ENCODE results near the gene SHROOM4.

SHROOM4 gene

DNA sequence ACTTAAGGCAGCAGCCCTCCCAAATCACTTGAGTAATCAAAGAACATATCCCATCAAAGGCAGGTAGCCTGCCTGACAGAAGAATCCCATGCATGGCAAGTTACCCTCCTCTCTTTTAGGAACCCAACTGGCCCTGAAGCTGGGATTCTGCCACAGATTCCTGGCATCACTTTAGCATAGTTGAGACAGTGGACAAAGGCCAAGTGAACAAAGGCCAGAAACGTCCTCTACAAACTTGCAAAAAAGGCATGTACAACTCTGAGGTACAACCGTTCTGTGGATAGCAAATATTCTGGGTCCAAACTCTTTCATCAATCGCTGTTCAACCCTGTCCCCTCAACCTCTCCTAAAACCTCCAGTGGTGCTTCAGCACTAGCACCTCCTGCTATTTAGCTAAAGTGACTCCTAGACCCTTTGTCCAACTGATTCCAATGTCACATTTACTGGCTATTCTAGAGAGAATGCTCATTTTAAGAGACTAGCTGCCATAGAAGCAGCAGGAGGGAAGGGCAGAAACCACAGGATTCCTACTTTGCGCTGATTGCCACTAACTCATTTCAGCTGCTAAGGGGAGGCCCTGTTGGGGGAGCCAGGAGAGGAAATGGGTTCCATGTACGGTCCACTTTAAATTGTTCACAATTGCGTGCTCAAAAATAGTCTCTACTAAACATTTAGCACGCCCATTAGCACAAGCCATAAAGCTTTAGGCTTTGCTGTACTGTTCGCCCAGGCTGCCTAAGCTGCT, 105.9 kb downstream of the SHROOM4 start:
- H3K9me3 ChIP-seq (ENCODE audit: control insufficient read depth, insufficient read depth, low read length): no peaks in the 10 kb centered on the region
- no peaks in the 10 kb centered on the region for H3K36me3 ChIP-seq (ENCODE audit: insufficient read depth, low read length)
- H3K9ac ChIP-seq (ENCODE audit: low read depth, low read length): no peak overlapping the region
- H3K4me1 ChIP-seq (ENCODE audit: insufficient read depth, low read length): peaks cover 47% of the 10 kb centered on the region

DNA sequence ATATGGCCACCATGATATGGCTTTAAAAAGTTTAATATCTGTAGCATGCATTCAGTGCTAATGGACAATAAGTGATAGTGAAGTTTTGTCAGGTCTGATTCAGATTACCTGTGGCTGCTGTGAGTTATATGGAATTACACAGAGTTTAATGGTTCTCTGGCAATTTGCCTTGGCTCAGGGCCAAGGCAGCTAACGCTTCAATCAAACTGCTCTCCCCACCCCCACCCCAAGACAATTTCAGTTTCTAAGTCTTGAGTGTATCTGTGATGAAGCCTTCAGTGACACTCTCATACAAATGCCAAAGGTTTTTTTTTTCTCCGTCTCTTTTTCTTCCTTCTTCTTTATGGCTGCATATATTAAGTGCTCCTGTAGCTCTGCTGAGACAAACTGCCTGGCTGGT, 106.6 kb downstream of the SHROOM4 start:
- Histone ChIP-seq H3K4me1 (ENCODE audit: insufficient read depth, low read length) (peaks cover 40% of the 10 kb centered on the region), H3K9ac (ENCODE audit: low read depth, low read length) (no peak overlapping the region), H3K9me3 (ENCODE audit: control insufficient read depth, insufficient read depth, low read length) (no peaks in the 10 kb centered on the region), H3K36me3 (ENCODE audit: insufficient read depth, low read length) (no peaks in the 10 kb centered on the region)

DNA sequence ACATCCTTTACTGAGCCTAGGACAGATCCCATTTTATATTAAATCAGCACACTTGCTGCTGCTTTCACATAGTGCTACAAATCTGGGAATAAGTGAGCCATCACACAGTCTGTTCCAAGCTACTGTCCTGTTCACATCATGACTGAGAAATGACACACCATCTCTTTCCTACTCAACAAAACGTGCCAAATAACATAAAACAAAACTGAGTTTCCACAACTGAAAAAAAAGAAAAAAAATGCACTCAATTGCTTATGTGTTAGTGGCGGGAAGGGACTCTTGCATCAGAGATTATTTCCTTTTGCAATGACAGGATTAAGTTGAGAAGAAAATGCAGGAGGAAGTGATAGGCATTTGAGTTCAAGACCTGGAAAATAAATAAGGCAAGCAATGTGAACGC, 109.0 kb downstream of the SHROOM4 start:
- no peaks in the 10 kb centered on the region for H3K9me3 ChIP-seq (ENCODE audit: control insufficient read depth, insufficient read depth, low read length)
- H3K36me3 ChIP-seq (ENCODE audit: insufficient read depth, low read length): no peaks in the 10 kb centered on the region
- H3K4me1 ChIP-seq (ENCODE audit: insufficient read depth, low read length): peaks cover 53% of the 10 kb centered on the region
- H3K9ac ChIP-seq (ENCODE audit: low read depth, low read length): no peak overlapping the region

DNA sequence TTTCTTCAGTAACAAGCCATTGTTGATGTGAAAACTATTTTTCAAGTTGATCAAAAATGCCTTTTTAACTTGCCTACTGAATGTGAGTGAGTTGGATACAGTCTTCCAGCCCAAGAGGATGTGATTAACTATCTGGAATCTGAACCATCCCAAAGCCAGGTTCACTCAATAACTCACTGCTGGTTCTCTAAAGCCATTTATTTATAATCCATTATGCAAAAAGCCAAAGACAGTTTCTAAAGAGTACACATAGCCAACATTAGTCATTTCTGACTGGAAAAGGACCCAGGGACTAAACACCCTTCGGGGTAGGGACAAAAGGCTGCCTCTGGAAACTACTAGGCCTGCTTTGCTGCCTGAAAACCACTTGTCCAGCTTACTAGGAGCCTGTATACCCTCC, 109.6 kb downstream of the SHROOM4 start:
- H3K4me1 ChIP-seq (ENCODE audit: insufficient read depth, low read length): peaks cover 58% of the 10 kb centered on the region
- H3K36me3 ChIP-seq (ENCODE audit: insufficient read depth, low read length): no peaks in the 10 kb centered on the region

DNA sequence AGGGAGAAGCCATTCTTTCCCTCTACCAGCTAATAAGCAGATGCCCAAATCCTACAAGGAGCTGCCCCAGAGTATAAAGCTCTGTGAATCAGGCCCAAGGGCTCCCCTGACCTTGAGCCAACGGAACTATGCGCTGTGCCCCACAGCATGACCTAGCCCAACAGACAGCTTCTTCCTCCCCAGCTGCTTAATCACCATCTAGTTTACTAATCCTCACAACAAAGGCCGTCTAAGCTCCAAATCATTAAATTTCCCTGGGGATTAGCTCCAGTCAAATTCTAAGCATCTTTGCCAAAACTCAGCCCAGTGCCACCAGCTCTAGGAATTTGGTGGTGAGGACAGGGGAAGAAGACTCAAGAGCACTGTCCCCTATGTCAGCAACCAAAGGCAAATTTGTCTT, 113.1 kb downstream of the SHROOM4 start:
- Histone ChIP-seq H3K36me3 (ENCODE audit: insufficient read depth, low read length) (no peaks in the 10 kb centered on the region), H3K9ac (ENCODE audit: low read depth, low read length) (no peak overlapping the region), H3K9me3 (ENCODE audit: control insufficient read depth, insufficient read depth, low read length) (no peaks in the 10 kb centered on the region), H3K4me1 (ENCODE audit: insufficient read depth, low read length) (peaks cover 62% of the 10 kb centered on the region)

More for the DNA sequence above, 109.6 kb downstream of the SHROOM4 start:
- H3K9ac ChIP-seq (ENCODE audit: low read depth, low read length): no peak overlapping the region
- H3K9me3 ChIP-seq (ENCODE audit: control insufficient read depth, insufficient read depth, low read length): no peaks in the 10 kb centered on the region

DNA sequence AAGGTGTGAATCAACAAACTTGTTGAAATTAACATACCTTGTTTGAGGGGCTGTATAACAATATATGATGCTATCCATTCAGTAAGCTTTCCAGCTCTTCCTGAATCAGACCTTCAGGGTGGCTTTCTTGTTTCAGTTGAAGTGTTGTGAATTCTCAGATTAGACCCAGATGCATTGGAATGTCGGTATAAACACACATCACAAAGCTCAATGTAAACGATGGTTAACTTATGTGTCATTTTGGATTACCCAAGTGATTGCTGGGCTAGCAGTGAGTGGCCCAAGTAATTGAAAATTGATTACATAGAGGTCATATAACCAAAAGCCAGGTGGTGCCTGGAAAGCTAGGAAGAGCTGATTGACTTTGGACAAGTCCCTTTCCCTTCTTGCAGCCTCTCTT, 115.0 kb downstream of the SHROOM4 start:
- peaks cover 48% of the 10 kb centered on the region for H3K4me1 ChIP-seq (ENCODE audit: insufficient read depth, low read length)
- no peaks in the 10 kb centered on the region for H3K36me3 ChIP-seq (ENCODE audit: insufficient read depth, low read length)
- H3K9me3 ChIP-seq (ENCODE audit: control insufficient read depth, insufficient read depth, low read length): no peaks in the 10 kb centered on the region
- no peak overlapping the region for H3K9ac ChIP-seq (ENCODE audit: low read depth, low read length)

DNA sequence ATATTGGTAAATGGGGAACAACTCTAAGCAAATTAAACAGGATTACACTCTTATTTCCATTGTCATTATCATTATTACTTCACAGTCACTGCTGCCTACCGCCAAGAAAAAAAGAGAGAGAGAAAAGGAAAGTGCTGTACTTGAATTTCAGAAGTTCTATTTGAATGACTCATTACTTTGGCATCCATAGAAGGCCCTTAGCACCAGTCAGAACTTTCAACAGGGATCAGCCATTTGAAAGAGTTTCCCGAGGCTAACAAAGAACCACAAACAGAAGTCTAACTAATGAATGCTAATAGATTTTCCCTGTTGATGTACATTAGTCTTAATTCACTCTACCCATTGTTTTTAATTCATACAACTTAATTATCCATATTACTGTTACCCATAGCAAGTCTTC, 116.3 kb downstream of the SHROOM4 start:
- H3K4me1 ChIP-seq (ENCODE audit: insufficient read depth, low read length): peaks cover 48% of the 10 kb centered on the region
- no peaks in the 10 kb centered on the region for H3K36me3 ChIP-seq (ENCODE audit: insufficient read depth, low read length)
- no peak overlapping the region for H3K9ac ChIP-seq (ENCODE audit: low read depth, low read length)
- H3K9me3 ChIP-seq (ENCODE audit: control insufficient read depth, insufficient read depth, low read length): no peaks in the 10 kb centered on the region

DNA sequence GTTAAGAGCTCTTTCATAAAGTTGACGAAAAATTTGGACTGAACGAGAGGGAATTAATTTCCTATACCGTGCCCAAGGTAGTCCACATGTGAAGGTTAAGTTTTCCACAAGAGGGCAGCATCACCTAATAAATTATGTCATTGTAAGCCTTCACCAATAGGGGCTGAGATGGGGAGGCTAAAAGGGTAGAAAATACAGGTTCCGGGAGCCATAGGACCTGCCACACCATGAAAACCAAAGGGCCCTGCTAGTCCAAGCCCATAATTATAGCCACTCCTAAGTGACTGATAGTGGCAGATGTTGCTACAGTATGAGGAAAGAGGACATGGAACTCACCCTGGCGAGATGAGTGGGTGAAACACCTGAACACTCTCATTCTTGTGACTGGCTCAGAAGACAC, 122.2 kb downstream of the SHROOM4 start:
- no peak overlapping the region for H3K9ac ChIP-seq (ENCODE audit: low read depth, low read length)
- no peaks in the 10 kb centered on the region for H3K9me3 ChIP-seq (ENCODE audit: control insufficient read depth, insufficient read depth, low read length)
- H3K4me1 ChIP-seq (ENCODE audit: insufficient read depth, low read length): peaks cover 5% of the 10 kb centered on the region; the same call in 1 of the 2 replicates
- H3K36me3 ChIP-seq (ENCODE audit: insufficient read depth, low read length): no peaks in the 10 kb centered on the region

DNA sequence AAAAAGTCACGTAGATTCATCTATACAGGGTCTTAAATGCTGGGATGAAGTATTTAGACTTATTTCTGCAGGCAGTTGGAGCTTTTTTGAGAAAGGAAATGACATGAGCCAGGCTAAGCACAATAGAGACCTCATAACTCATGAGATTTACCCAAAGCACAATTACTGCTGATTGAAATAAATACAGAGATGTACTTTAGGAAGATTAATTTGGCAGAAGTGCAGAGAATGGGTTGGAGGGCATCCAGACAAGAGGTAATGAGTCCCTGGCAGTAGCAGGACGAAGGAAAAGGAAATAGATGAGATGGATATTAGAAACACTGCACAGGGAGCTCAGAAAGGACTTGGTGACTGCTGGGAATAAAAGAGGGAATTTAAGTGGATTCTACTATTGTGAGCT, 129.1 kb downstream of the SHROOM4 start:
- no peaks in the 10 kb centered on the region for H3K36me3 ChIP-seq (ENCODE audit: insufficient read depth, low read length)
- no peak overlapping the region for H3K9ac ChIP-seq (ENCODE audit: low read depth, low read length)
- no peaks in the 10 kb centered on the region for H3K9me3 ChIP-seq (ENCODE audit: control insufficient read depth, insufficient read depth, low read length)

DNA sequence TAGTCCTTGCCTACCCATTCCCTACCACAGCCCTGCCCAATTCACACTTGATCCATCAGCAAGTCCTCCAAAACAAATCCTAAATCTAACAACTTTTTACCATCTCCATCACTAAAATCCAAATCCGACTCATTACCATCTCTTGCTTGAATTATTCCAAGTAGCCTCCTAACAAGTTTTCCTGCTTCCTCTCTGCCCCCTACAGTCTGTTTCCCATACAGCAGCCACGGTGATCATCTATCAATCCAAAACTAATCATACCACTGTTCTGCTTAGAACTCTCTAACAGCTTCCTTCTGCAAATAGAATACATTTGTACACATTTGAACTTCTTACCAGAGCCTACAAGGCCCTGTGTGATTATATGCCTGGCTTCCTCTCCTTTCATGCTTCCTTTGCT, 133.0 kb downstream of the SHROOM4 start:
- Histone ChIP-seq H3K4me1 (ENCODE audit: insufficient read depth, low read length) (no peaks in the 10 kb centered on the region), H3K9me3 (ENCODE audit: control insufficient read depth, insufficient read depth, low read length) (no peaks in the 10 kb centered on the region), H3K9ac (ENCODE audit: low read depth, low read length) (no peak overlapping the region)

More for the DNA sequence above, 129.1 kb downstream of the SHROOM4 start:
- H3K4me1 ChIP-seq (ENCODE audit: insufficient read depth, low read length): no peaks in the 10 kb centered on the region

DNA sequence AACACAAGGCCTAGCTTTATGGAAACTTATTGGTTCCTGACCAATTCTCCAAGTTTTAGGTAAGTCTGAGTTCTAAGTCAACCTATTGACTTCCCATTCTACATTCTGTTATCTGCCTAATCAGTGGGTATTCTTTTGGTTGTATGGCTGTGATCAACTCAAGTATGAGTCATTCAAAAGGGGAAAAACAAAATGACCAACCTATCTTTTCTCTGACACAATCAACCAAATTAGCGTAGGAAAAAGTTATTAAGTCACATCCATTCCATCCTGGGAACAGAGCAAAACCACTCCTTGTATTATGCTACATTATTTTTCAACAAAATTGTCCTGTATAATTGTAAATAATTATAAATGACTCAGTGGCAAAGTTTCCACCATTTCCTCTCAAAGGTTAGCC, 136.2 kb downstream of the SHROOM4 start:
- Histone ChIP-seq H3K4me1 (ENCODE audit: insufficient read depth, low read length) (no peaks in the 10 kb centered on the region), H3K36me3 (ENCODE audit: insufficient read depth, low read length) (no peaks in the 10 kb centered on the region)

More for the DNA sequence above, 133.0 kb downstream of the SHROOM4 start:
- H3K36me3 ChIP-seq (ENCODE audit: insufficient read depth, low read length): no peaks in the 10 kb centered on the region

DNA sequence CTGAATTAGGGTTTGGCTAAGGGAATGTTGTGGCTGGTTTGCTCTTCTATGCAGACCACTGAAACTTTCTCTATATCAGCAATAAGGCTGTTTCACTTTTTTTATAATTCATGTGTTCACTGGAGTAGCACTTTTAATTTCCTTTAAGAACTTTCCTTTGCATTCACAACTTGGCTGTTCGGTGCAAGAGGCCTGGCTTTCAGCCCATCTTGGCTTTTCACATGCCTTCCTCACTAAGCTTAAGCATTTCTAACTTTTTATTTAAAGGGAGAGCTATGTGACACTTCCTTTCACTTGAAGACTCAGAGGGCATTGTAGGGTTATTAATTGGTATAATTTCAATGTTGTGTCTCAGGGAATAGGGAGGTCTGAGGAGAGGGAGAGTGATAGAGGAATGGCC, 142.3 kb downstream of the SHROOM4 start:
- Histone ChIP-seq H3K9me3 (ENCODE audit: control insufficient read depth, insufficient read depth, low read length) (no peaks in the 10 kb centered on the region), H3K36me3 (ENCODE audit: insufficient read depth, low read length) (no peaks in the 10 kb centered on the region), H3K9ac (ENCODE audit: low read depth, low read length) (no peak overlapping the region), H3K4me1 (ENCODE audit: insufficient read depth, low read length) (no peaks in the 10 kb centered on the region)

More for the DNA sequence above, 136.2 kb downstream of the SHROOM4 start:
- Histone ChIP-seq H3K9me3 (ENCODE audit: control insufficient read depth, insufficient read depth, low read length) (no peaks in the 10 kb centered on the region), H3K9ac (ENCODE audit: low read depth, low read length) (no peak overlapping the region)

DNA sequence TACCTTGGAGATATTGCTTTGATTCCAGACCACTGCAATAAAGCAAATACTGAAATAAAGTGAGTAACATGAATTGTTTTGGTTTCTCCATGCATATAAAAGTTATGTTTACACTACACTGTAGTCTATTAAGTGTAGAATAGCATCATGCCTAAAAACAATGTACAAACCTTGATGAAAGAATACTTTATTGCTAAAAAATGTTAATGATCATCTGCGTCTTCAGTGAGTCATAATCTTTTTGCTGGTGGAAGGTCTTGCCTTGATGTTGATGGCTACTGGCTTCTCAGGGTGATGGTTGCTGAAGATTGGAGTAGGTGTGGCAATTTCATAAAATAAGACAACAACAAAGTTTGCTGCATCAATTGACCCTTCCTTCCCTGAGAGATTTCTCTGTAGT, 145.1 kb downstream of the SHROOM4 start:
- Histone ChIP-seq H3K9ac (ENCODE audit: low read depth, low read length) (no peak overlapping the region), H3K9me3 (ENCODE audit: control insufficient read depth, insufficient read depth, low read length) (no peaks in the 10 kb centered on the region), H3K4me1 (ENCODE audit: insufficient read depth, low read length) (no peaks in the 10 kb centered on the region)

DNA sequence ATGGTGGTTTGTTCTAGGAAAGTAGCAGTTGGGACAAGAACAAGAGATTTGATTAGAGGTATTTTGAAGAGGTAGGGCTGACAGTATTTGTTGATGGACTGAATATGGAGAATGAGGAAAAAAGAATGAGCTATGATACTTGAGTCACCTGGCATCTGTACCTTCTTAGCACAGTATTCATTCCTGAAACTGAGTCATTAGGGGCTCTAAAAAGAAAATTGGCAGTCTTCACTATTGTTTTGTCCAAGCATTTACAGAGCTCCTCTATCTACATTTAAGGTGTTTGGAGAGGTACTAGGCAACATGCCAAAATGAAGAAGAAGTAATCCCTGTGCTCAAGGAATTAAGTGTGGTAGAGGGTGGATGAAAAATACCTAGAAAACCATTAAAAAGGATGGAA, 165.8 kb downstream of the SHROOM4 start:
- Histone ChIP-seq H3K9me3 (ENCODE audit: control insufficient read depth, insufficient read depth, low read length) (no peaks in the 10 kb centered on the region), H3K36me3 (ENCODE audit: insufficient read depth, low read length) (no peaks in the 10 kb centered on the region)

More for the DNA sequence above, 145.1 kb downstream of the SHROOM4 start:
- H3K36me3 ChIP-seq (ENCODE audit: insufficient read depth, low read length): no peaks in the 10 kb centered on the region

DNA sequence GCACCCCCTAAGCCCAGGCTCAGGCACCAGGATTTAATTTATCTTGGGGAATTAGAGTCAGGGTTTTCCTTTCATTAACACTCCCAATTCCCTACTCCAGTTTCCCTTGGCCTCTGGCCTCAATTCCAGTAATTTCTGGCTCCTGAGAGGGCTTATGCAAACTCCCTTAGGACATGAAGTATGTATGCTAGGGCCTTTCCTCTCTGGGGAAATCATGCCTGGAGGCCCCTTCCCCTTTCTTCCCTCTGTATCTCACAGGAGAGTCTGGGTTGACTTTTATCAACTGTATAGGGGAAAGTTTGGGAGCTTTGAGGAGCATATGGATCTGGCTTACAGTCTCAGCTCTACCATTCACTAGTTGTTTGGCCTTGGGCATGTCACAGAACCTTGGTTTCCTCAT, 169.5 kb downstream of the SHROOM4 start:
- H3K36me3 ChIP-seq (ENCODE audit: insufficient read depth, low read length): no peaks in the 10 kb centered on the region
- peaks cover 7% of the 10 kb centered on the region; the same call in 1 of the 2 replicates for H3K4me1 ChIP-seq (ENCODE audit: insufficient read depth, low read length)
- H3K9ac ChIP-seq (ENCODE audit: low read depth, low read length): no peak overlapping the region
- H3K9me3 ChIP-seq (ENCODE audit: control insufficient read depth, insufficient read depth, low read length): no peaks in the 10 kb centered on the region

More for the DNA sequence above, 165.8 kb downstream of the SHROOM4 start:
- Histone ChIP-seq H3K9ac (ENCODE audit: low read depth, low read length) (no peak overlapping the region), H3K4me1 (ENCODE audit: insufficient read depth, low read length) (peaks cover 7% of the 10 kb centered on the region; the same call in 1 of the 2 replicates)
